H1 (cell line): ENCODE data around the gene CCS. TPM values are rescaled to one million over a fixed set of nuclear protein-coding genes. Genes with fewer than 3 reads are reported as not detected.

Experiments
- BCL11A ChIP-seq, 2 experiments: IDR thresholded peaks; one replicate each; pipeline ENCODE4 v1.6.1; 2011; ENCODE audit warnings: low read depth in 2 of 2, low read length in 2 of 2, mild to moderate bottlenecking in 2 of 2
- CBX5 ChIP-seq: fragments of 300-800, 300-1000 bp; sonication (generic); IDR thresholded peaks from 2 replicates; pipeline ENCODE4 v1.7.1; 2016; ENCODE audit warnings: antibody characterized with exemption, low read length, low read depth
- CBX8 ChIP-seq: fragments of 300-800, 300-1000 bp; sonication (generic); IDR thresholded peaks from 2 replicates; pipeline ENCODE4 v1.7.1; 2016; ENCODE audit warnings: low read depth, low read length, borderline replicate concordance
- CHD7 ChIP-seq: fragments of 300-600 bp; sonication (generic); IDR thresholded peaks from 2 replicates; pipeline ENCODE4 v1.7.1; 2012; ENCODE audit warnings: low read length, moderate library complexity, mild to moderate bottlenecking, inconsistent platforms; ENCODE audit not compliant: insufficient replicate concordance
- EGR1 ChIP-seq: IDR thresholded peaks from 2 replicates; pipeline ENCODE4 v1.6.1; 2011; ENCODE audit warnings: low read depth, low read length, borderline replicate concordance
- FOSL1 ChIP-seq: IDR thresholded peaks from 2 replicates; pipeline ENCODE4 v1.6.1; 2011; ENCODE audit warnings: mild to moderate bottlenecking, low read depth, low read length, moderate library complexity; ENCODE audit not compliant: insufficient read depth
- GABPA ChIP-seq: IDR thresholded peaks from 2 replicates; pipeline ENCODE4 v1.6.1; 2011; ENCODE audit warnings: mild to moderate bottlenecking, low read length, moderate library complexity, borderline replicate concordance; ENCODE audit not compliant: insufficient read depth
- MAFK ChIP-seq: IDR thresholded peaks from 2 replicates; pipeline ENCODE4 v1.6.1; 2012; ENCODE audit warnings: low read depth, mild to moderate bottlenecking, improper control_type of control experiment, low read length
- RBBP5 ChIP-seq: IDR thresholded peaks from 2 replicates; pipeline ENCODE4 v1.7.1; 2012; ENCODE audit warnings: low read depth, mild to moderate bottlenecking, inconsistent platforms, low read length, moderate library complexity, borderline replicate concordance
- SP4 ChIP-seq: IDR thresholded peaks from 2 replicates; pipeline ENCODE4 v1.6.1; 2012; ENCODE audit warnings: low read length, inconsistent platforms
- TAF7 ChIP-seq: optimal IDR thresholded peaks from 2 replicates; pipeline ENCODE3; 2011; ENCODE audit warnings: low read depth, mild to moderate bottlenecking, inconsistent platforms, low read length, moderate library complexity, borderline replicate concordance
- TCF12 ChIP-seq: IDR thresholded peaks from 2 replicates; pipeline ENCODE4 v1.6.1; 2011; ENCODE audit warnings: low read depth, mild to moderate bottlenecking, low read length
- polyA plus RNA-seq, 7 experiments: library from polyadenylated mRNA; depleted of rRNA in 3 of 7; stranded (reverse) in 5 of 7; unstranded in 2 of 7; fragments of >200 nt in 5 of 7; fragments of 200-250 nt in 2 of 7; gene quantifications; 1 replicate in 5 of 7; 2 replicates in 1 of 7; 4 replicates in 1 of 7; pipeline versions ENCODE4 v1.2.1 to v1.2.3, GENCODE V29; 2011 to 2013; ENCODE audit warnings: missing spikeins in 2 of 7, mixed read lengths in 2 of 7
- total RNA-seq: library from RNA; stranded (reverse); fragmentation: NEBNext Ultra II Directional; extraction: Animal tissue kit (Norgen Biotek cat#: 25700); gene quantifications from 2 replicates; pipeline ENCODE4 v1.2.1, GENCODE V29; 2021

The CCS gene
- total and polyA plus RNA-seq, 2 of the 8 experiments (the other 6 are each of a cell fraction or from before 2014, with no cell fraction given) = 37.1 to 37.7 TPM

GRCh38 chr11:66631883-66632282 lies 38.9 kb downstream of the CCS start (continued):
- TF ChIP-seq CHD7 = no peak
- TF ChIP-seq TCF12 = no peak
- TF ChIP-seq RBBP5 = no peak
- no peak for TF ChIP-seq FOSL1
- TF ChIP-seq EGR1 = no peak
- no peak for TF ChIP-seq CBX8
- TF ChIP-seq SP4 = no peak
- TF ChIP-seq TAF7 = no peak
- no peak for TF ChIP-seq BCL11A (IDR thresholded peaks at IDR 0.05; ENCODE audit: low read depth in 2 of 2, low read length in 2 of 2)
- TF ChIP-seq GABPA = no peak
- TF ChIP-seq MAFK = no peak
- TF ChIP-seq CBX5 = no peak
